ENCODE measurements around the gene PHC3.

DNA sequence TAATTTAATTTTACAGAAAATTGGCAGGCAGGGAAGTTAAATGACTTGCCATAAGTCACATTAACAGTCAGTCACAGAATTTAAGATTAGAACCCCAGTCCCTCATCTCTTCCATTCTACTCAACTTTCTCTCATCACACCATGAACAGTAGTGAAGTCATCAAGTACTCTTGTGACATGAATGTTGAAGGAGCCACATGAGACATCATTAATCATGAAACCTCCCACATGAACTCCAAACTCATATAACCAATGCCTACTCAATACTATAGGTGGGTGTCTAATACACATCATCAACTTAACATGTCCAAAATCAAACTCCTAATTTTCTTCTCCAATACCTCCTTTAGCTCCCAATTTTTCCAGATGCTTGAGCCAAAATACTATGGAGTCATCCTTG lies 19.5 kb downstream of the PHC3 start:
- TF ChIP-seq, protein P1, sequence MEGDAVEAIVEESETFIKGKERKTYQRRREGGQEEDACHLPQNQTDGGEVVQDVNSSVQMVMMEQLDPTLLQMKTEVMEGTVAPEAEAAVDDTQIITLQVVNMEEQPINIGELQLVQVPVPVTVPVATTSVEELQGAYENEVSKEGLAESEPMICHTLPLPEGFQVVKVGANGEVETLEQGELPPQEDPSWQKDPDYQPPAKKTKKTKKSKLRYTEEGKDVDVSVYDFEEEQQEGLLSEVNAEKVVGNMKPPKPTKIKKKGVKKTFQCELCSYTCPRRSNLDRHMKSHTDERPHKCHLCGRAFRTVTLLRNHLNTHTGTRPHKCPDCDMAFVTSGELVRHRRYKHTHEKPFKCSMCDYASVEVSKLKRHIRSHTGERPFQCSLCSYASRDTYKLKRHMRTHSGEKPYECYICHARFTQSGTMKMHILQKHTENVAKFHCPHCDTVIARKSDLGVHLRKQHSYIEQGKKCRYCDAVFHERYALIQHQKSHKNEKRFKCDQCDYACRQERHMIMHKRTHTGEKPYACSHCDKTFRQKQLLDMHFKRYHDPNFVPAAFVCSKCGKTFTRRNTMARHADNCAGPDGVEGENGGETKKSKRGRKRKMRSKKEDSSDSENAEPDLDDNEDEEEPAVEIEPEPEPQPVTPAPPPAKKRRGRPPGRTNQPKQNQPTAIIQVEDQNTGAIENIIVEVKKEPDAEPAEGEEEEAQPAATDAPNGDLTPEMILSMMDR (conservative IDR thresholded peaks at IDR 0.05; ENCODE audit: low read length), result no peak
- TF ChIP-seq EZH2phosphoT487 (IDR thresholded peaks at IDR 0.05; ENCODE audit: borderline replicate concordance, low read depth, low read length), result no peak

Data from OCI-LY7 (cell line).